GM19468 (cell line): ENCODE results near the gene MAPK9.

Experiments
- ATAC-seq: cut with Tn5 transposase; IDR thresholded peaks from one replicate; pipeline ENCODE4 v1.9.1; 2021; ENCODE audit warnings: mild to moderate bottlenecking, moderate library complexity, moderate number of reproducible peaks; ENCODE audit not compliant: unreplicated experiment; ENCODE audit errors: extremely low read depth

MAPK9 gene

GRCh38 chr5:180297587-180298282 is 5.9 kb upstream of the MAPK9 start:
- no peak for ATAC-seq

- no peak for ATAC-seq
Observed at GRCh38 chr5:180296771-180297170, 4.9 kb upstream of the MAPK9 start.

GRCh38 chr5:180294913-180295555 is 3.2 kb upstream of the MAPK9 start:
- ATAC-seq, result no peak

DNA sequence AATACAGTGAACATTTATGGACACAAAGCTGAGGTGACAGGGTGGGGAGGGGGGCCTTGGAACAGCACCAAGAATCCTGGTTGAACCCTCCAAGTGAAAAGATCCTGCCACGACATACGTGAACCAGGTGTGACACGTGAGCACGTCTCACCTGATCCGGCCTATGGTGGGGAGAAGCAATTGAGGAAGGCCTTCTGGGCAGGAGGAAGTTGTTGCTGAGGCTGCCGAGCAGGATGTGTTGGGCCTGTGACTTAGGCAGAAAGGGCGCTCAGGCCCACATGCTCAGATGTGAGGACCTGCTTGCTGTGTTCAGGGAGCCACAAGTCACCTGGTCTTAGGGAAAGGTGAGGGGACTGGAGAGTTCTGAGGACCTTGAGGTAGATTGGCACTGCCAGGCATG is 2.5 kb upstream of the MAPK9 start:
- ATAC-seq, result no peak

DNA sequence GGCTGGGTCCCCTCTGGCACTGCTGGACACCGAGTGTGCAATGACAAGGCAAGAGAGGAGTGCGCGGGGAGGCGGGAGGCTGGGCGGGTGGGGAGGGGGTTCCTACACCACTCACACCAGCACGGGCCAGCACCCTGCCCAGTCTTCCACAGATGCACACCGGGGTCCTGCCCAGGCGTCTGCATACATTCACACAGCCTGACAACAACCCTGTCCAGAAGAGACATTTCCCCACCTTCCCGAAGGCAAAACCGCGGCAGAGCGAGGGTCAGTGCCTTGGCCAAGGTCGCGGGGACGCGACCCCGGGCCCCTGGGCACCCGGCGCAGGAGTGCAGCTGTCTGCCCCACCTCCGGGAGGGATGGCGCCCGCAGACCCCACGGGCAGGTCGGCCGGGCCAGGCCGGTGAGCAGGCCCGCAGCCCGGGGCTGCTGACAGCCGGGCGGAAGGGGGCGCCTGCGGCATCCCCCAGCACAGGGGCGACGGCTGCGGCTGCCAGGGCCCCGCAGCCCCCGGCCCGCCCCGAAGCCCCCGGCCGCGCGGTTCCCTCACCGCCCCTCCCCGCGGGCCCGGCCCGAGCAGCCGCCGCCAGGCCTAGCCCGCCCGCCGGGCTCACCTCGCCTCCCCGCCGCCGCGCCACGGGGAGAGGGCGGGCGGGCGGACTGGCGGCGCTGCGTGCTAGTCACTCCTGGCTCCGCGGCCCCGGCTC is 496 bp downstream of the MAPK9 start:
- peak; percentile 25 for ATAC-seq

DNA sequence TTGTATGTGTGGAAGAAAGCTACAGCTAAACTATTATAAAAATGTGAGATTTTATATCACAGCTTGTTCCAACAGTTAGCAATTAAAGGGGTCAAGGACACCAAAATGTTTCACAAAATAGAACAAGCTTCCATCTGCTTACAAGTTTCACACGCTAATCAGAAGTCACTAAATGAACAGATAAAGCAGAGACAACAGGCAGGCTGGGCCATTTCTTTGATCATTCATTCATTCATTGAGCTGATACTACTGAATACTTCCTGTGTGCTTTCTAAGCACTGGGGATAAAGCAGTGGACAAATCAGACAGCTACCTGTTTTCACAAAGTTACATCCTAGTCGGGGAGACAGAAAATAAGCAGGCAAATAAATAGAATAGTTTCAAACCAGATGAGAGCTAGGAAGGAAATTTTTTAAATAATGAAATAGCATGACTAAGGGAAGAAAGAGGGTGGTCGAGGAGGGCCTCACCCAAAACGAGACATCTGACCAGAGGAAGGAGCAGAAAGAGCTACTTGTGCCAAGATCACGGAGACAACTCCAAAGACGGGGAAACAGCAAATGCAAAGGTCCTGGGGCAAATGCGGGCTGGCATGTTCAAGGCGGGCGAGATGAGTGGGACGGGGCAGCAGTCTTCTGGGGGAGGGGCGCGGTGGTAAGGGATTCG is 1.2 kb downstream of the MAPK9 start:
- ATAC-seq, result no peak

DNA sequence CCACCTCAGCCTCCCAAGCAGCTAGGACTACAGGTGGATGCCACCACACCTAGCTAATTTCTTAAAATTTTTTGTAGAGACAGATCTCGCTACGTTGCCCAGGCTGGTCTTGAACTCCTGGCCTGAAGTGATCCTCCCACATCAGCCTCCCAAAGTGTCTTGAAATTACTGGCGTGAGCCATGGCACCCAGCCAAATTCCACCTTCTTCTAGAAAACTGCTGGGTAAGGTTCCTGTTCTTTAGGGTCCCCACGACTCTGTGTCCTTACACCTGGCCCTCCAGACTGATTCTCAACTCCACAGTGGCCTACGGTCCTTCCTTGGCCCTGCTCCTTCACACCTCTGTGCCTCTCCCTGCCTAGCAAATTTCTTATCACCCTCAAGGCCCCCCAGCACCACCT is 1.9 kb downstream of the MAPK9 start:
- ATAC-seq, result no peak

DNA sequence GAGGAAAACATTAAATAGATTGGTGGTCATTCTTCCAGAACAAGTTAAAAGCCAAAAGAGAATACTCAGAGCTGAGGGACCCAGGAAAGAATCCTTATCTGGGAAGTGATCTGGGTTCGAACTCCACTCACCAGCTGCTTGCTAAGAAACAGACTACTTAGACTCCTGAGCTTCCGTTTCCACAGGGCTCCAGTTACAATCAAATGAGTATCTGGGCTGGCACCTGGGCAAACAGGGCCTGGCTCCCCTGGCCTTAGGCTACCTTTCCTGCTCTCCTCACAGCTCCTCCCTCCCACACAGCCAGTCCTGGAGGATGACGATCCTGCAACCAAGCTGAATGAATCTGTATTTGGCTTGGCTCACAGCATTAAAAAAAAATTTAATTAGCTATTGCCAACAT is 2.5 kb downstream of the MAPK9 start:
- ATAC-seq, result no peak

- no peak for ATAC-seq
Observed at GRCh38 chr5:180287868-180288267, 4.0 kb downstream of the MAPK9 start.

DNA sequence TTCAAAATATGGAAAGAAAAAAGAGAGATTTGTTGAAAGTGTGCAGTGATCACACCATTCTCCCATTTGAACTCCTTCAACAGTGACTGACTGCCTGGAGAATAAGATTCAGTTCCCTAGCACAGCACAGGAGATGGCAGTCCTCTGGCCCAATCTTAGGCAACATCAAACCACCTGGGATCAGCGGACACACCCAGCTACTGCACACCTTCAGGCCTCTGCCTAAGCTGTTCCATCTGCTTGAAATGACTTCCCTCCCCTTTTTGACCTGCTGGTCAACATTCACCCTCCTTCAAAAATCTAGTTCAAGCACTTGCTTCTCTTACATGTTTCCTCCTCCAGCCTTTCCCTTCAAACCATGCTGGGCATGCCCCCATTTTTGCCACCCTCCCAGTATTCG is 4.5 kb downstream of the MAPK9 start:
- no peak for ATAC-seq

GRCh38 chr5:180284149-180284548 is 7.7 kb downstream of the MAPK9 start:
- no peak for ATAC-seq

DNA sequence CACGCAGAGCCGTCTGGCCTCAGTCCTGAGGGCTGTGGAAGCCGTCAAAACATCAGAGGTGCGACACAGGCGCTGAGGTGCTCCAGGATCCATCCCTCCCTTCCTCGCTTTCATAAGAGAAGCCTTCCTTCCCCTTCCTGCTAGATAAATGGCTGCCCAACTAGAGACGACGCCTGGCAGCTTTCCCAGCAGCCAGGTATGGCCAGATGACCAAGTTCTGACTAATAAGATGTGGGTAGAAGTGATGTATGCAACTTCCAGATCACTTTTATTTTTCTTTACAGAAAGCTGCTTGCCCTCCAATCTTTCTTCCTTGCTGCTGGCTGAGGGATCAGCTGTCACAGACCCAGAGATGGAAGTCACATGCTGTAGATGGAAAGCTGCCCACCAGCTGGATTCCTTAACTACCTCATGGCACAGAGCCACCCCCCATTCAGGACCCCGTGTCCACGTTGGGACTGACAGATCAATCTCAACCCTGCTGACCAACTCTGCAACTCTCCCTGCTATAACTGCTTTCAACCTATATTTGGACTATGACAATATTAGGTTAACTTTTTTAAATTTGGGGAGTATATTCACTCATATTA is 8.8 kb downstream of the MAPK9 start:
- ATAC-seq, result no peak

DNA sequence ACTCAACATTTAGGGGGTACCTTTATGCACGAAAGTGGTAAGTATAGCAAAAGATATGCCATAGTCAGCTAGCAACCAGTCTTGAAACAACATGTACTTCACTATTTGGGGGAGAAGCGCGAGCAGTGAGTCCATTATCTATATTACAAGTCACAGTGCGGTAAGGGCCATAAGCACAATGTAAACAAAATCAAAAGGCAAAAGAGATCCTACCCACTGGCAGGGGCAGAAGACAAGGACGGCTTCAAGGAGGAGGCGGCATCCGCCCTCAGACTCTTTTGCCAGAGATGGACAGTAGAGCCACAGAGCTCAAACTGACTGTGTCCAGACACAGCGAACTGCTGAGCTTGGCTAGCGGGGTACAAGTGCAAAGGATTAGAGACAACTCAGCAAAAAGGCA is 9.6 kb downstream of the MAPK9 start:
- no peak for ATAC-seq

DNA sequence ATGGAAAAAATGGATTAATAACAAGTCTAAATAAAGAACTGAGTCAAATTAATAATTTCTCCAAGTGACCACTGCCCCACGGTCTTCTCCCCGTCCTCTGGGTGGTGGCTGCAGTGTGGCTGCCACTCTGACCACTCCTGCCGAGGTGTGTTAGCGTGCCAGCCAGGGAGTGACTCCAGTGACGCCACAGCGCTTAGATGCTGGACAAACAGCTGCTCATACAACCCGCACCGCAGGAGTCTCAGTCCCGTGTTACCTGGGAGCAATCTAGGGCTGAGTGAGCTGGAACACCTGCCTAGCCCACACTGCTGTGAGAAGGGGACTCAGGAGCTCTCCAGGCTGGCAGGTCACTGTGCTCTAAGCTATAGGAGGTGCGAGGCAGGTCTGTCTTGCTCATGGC is 10.2 kb downstream of the MAPK9 start:
- ATAC-seq, result no peak

- no peak for ATAC-seq
Observed at GRCh38 chr5:180274695-180275094, 17.2 kb downstream of the MAPK9 start.

DNA sequence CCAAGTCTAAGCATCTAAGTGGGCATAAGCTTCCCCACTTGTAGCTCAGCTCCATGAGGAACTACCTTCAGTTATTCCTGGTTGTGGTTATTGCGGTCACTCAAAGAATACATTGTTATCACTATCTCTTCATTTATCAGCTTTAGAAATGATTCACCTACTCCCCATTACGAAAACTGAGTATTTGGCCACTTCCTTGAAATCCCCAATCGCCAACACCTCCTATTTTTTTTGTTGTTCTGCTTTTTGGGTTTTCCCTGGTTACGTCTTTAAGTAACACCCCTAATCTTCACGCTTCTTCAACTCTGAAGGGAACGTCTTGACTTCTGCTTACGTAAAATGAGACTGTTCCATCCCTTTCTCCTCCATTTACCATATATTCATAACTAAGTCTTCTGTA is 20.7 kb downstream of the MAPK9 start:
- ATAC-seq, result no peak

DNA sequence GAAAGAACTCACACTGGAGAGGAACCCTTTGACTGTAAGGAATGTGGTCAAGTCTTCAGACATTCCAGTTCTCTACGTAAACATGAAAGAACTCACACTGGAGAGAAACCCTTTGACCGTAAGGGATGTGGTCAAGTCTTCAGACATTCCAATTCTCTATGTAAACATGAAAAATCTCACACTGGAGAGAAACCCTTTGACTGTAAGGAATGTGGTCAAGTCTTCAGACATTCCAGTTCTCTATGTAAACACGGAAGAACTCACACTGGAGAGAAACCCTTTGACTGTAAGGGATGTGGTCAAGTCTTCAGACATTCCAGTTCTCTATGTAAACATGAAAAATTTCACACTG is 32.6 kb downstream of the MAPK9 start:
- ATAC-seq, result no peak

DNA sequence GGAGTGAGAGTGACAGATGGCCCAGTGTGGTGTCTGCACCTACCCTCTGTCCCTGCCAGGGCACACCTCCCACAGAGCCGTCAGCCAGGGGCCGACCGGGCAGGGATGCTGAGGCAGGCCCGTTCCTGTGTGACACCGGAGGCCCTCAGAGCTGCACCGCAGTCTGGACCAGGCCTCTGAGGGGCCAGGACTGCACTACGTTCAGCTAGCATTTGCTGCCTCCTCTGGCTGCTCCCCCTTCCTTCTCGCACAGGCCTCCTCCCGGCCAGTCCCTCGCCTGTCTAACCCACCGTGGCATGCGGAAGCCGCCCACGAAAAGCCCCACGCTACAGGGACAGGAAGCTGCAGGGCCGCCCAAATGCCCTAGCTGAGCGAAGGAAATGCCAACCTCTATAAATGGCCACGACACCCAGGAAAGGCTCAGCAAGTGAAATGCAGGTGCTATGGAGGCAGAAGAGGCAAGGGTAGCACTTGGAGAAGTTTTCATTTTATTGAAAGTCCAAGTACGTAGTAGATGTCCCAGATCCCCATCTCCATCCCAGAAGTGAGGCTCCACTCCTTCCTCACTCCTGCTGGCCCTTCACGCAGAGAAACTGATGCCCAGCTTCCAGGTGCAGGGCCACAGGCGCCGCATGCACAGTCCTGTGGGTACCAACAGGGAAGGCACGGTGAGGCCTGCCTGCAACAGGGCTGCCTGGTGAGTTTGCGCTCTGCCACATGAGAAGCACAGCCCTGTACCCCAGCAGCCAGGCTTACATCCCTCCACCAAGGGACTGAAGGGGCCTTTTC is 38.7 kb downstream of the MAPK9 start:
- ATAC-seq, result no peak

DNA sequence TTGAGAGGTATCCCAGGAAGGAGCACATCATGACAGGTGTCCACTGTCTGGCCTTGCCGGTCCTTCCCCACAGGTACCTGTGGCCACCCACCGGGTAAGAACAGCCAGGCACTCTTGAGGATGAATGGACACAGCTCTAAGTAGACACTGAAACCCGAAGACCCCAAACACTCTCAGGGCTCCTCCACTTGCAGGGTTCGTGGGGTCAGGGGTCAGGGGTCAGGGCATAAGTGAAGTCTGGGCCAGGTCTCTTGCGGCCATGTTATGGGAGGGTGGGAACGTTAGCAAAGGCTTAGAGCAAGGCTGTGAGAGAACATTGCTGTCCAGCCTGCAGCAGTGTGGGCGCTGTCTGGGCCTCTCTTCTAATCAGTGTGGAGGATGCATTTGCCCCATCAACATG is 40.0 kb downstream of the MAPK9 start:
- no peak for ATAC-seq

GRCh38 chr5:180251141-180251540 is 40.7 kb downstream of the MAPK9 start:
- ATAC-seq, result no peak
